Measurements from ENCODE around the gene MSH6.

Gene MSH6

DNA sequence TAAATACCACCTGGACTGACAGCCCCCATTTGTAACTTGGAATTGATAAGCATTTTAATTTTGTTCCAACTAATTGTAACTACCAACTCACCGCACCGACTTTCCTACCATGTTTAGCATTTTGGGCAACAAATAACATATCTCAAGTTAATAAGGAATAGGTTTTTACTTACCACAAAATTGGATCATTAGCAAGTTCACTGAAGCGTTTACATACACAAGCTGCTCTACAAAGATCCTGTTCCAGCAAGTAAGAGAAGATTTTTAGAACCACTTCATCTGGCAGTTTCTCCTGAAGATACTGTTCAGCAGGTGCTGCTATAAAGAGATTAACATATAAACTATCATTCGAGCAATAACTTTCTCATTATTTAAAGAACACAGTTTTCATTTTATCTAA is 55.7 kb downstream of the MSH6 start:
- ATAC-seq (ENCODE audit: insufficient read depth, low read depth) (no peak), DNase-seq (no peak)
- Histone ChIP-seq H3K4me2 (ENCODE audit: insufficient read depth, low read length) (no peak overlapping the region), H3K27ac (ENCODE audit: low read length) (no peak overlapping the region), H3K36me3 (ENCODE audit: insufficient read depth, low read length) (peaks cover 65% of the 10 kb centered on the region), H3K4me3 (ENCODE audit: low read depth in 1 of 2, low read length in 2 of 2) (no peak overlapping the region), H3K9ac (ENCODE audit: low read depth, low read length) (no peak overlapping the region), H2AFZ (ENCODE audit: low read depth, low read length) (no peak overlapping the region), H3K9me3 (ENCODE audit: insufficient read depth, low read length, severe bottlenecking) (no peaks in the 10 kb centered on the region), H3K27me3 (ENCODE audit: insufficient read depth, low read length, poor library complexity) (no peaks in the 10 kb centered on the region), H3K79me2 (ENCODE audit: insufficient read depth, low read length) (peaks cover 43% of the 10 kb centered on the region), H3K4me1 (ENCODE audit: insufficient read depth, low read length) (no peaks in the 10 kb centered on the region), H4K20me1 (ENCODE audit: insufficient read depth, low read length) (peaks cover 13% of the 10 kb centered on the region)
- TF ChIP-seq, protein P1, sequence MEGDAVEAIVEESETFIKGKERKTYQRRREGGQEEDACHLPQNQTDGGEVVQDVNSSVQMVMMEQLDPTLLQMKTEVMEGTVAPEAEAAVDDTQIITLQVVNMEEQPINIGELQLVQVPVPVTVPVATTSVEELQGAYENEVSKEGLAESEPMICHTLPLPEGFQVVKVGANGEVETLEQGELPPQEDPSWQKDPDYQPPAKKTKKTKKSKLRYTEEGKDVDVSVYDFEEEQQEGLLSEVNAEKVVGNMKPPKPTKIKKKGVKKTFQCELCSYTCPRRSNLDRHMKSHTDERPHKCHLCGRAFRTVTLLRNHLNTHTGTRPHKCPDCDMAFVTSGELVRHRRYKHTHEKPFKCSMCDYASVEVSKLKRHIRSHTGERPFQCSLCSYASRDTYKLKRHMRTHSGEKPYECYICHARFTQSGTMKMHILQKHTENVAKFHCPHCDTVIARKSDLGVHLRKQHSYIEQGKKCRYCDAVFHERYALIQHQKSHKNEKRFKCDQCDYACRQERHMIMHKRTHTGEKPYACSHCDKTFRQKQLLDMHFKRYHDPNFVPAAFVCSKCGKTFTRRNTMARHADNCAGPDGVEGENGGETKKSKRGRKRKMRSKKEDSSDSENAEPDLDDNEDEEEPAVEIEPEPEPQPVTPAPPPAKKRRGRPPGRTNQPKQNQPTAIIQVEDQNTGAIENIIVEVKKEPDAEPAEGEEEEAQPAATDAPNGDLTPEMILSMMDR (IDR thresholded peaks at IDR 0.05; ENCODE audit: borderline replicate concordance, extremely low read depth, low read length, poor library complexity, severe bottlenecking): no peak
- TF ChIP-seq EZH2 (IDR thresholded peaks at IDR 0.05; ENCODE audit: borderline replicate concordance, low read depth, low read length, severe bottlenecking): no peak

DNA sequence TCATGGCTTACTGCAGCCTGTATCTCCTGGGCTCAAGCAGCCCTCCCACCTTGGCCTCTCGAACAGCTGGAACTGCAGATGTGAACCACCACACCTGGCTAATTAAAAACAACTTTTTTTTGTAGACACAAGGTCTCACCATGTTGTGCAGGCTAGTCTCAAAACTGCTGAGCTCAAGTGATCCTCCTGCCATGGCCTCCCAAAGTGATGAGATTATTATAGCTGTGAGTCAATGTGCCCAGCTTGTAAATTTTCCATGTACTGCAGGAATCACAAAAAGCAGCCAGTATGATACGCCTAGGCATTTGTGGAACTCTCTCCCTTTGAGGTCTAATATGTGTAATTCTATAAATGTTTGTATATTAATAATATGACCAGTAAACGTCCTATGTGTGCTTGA is 59.9 kb downstream of the MSH6 start:
- H3K27ac ChIP-seq (ENCODE audit: low read length): no peak overlapping the region
- H3K79me2 ChIP-seq (ENCODE audit: insufficient read depth, low read length): peaks cover 83% of the 10 kb centered on the region
- no peak overlapping the region for H2AFZ ChIP-seq (ENCODE audit: low read depth, low read length)
- DNase-seq (no peak), ATAC-seq (ENCODE audit: insufficient read depth, low read depth) (no peak)
- no peak overlapping the region for H3K9ac ChIP-seq (ENCODE audit: low read depth, low read length)
- no peaks in the 10 kb centered on the region for H3K9me3 ChIP-seq (ENCODE audit: insufficient read depth, low read length, severe bottlenecking)
- TF ChIP-seq EZH2 (IDR thresholded peaks at IDR 0.05; ENCODE audit: borderline replicate concordance, low read depth, low read length, severe bottlenecking): no peak
- TF ChIP-seq, protein P1 (IDR thresholded peaks at IDR 0.05; ENCODE audit: borderline replicate concordance, extremely low read depth, low read length, poor library complexity, severe bottlenecking): no peak
- H3K4me2 ChIP-seq (ENCODE audit: insufficient read depth, low read length): no peak overlapping the region
- no peaks in the 10 kb centered on the region for H3K4me1 ChIP-seq (ENCODE audit: insufficient read depth, low read length)
- no peaks in the 10 kb centered on the region for H3K27me3 ChIP-seq (ENCODE audit: insufficient read depth, low read length, poor library complexity)
- peaks cover 43% of the 10 kb centered on the region for H4K20me1 ChIP-seq (ENCODE audit: insufficient read depth, low read length)
- H3K4me3 ChIP-seq (ENCODE audit: low read depth in 1 of 2, low read length in 2 of 2): no peak overlapping the region
- H3K36me3 ChIP-seq (ENCODE audit: insufficient read depth, low read length): peaks cover 26% of the 10 kb centered on the region

DNA sequence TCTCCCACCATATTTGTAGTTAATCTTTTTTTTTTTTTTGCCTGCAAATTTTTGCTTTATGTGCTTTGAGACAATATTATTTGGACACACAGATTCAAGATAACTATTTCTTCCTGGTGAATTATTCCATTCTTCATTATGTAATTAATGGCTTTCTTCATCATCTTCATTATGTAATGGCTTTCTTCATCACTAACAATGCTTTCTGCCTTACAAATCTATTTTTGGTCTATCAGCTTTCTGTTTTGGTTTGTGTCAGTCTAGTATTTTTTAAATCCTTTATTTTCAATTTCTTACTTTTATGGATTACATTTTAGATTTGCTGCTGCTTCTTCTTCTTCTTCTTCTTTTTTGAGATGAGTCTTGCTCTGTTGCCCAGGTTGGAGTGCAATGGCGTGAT is 60.5 kb downstream of the MSH6 start:
- H3K9me3 ChIP-seq (ENCODE audit: insufficient read depth, low read length, severe bottlenecking): no peaks in the 10 kb centered on the region
- H4K20me1 ChIP-seq (ENCODE audit: insufficient read depth, low read length): peaks cover 46% of the 10 kb centered on the region
- ATAC-seq (ENCODE audit: insufficient read depth, low read depth) (no peak), DNase-seq (no peak)
- H3K79me2 ChIP-seq (ENCODE audit: insufficient read depth, low read length): peaks cover 89% of the 10 kb centered on the region
- H2AFZ ChIP-seq (ENCODE audit: low read depth, low read length): no peak overlapping the region
- H3K4me2 ChIP-seq (ENCODE audit: insufficient read depth, low read length): no peak overlapping the region
- no peaks in the 10 kb centered on the region for H3K27me3 ChIP-seq (ENCODE audit: insufficient read depth, low read length, poor library complexity)
- TF ChIP-seq, protein P1 (IDR thresholded peaks at IDR 0.05; ENCODE audit: borderline replicate concordance, extremely low read depth, low read length, poor library complexity, severe bottlenecking): no peak
- TF ChIP-seq EZH2 (IDR thresholded peaks at IDR 0.05; ENCODE audit: borderline replicate concordance, low read depth, low read length, severe bottlenecking): no peak
- H3K4me3 ChIP-seq (ENCODE audit: low read depth in 1 of 2, low read length in 2 of 2): no peak overlapping the region
- peaks cover 24% of the 10 kb centered on the region for H3K36me3 ChIP-seq (ENCODE audit: insufficient read depth, low read length)
- no peaks in the 10 kb centered on the region for H3K4me1 ChIP-seq (ENCODE audit: insufficient read depth, low read length)
- no peak overlapping the region for H3K27ac ChIP-seq (ENCODE audit: low read length)
- H3K9ac ChIP-seq (ENCODE audit: low read depth, low read length): no peak overlapping the region

DNA sequence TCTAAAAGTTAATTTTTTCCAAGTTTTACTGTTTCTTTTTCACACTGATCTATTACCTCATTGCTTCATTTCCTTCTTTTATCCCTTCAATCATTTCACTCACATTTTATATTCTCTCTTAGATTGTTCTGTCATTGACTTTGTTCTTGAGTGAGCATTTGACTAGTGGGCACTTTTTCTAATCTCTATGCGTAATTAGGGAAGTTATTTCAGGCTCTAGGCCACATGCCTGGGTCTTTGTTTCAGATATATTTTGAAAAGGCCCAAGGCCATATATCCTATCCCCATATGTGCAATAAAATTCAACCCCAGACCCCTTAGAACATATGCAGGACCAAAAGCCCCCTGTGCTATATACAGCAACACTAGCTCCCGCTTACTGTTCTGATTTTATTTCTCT is 61.2 kb downstream of the MSH6 start:
- TF ChIP-seq, protein P1 (IDR thresholded peaks at IDR 0.05; ENCODE audit: borderline replicate concordance, extremely low read depth, low read length, poor library complexity, severe bottlenecking): no peak
- TF ChIP-seq EZH2 (IDR thresholded peaks at IDR 0.05; ENCODE audit: borderline replicate concordance, low read depth, low read length, severe bottlenecking): no peak
- Histone ChIP-seq H3K27me3 (ENCODE audit: insufficient read depth, low read length, poor library complexity) (no peaks in the 10 kb centered on the region), H3K79me2 (ENCODE audit: insufficient read depth, low read length) (peaks cover 94% of the 10 kb centered on the region), H3K9ac (ENCODE audit: low read depth, low read length) (no peak overlapping the region), H3K4me1 (ENCODE audit: insufficient read depth, low read length) (no peaks in the 10 kb centered on the region), H3K4me3 (ENCODE audit: low read depth in 1 of 2, low read length in 2 of 2) (no peak overlapping the region), H3K36me3 (ENCODE audit: insufficient read depth, low read length) (peaks cover 16% of the 10 kb centered on the region), H3K9me3 (ENCODE audit: insufficient read depth, low read length, severe bottlenecking) (no peaks in the 10 kb centered on the region), H4K20me1 (ENCODE audit: insufficient read depth, low read length) (peaks cover 46% of the 10 kb centered on the region), H2AFZ (ENCODE audit: low read depth, low read length) (no peak overlapping the region), H3K4me2 (ENCODE audit: insufficient read depth, low read length) (no peak overlapping the region), H3K27ac (ENCODE audit: low read length) (no peak overlapping the region)
- no peak for DNase-seq
- no peak for ATAC-seq (ENCODE audit: insufficient read depth, low read depth)
